HCT116 (cell line): ENCODE results near the gene CDR2L. TPM values are rescaled to one million over a fixed set of nuclear protein-coding genes. Genes with fewer than 3 reads are reported as not detected.

Source experiments
- ATAC-seq: fragments of 200-7000 bp; cut with Tn5 transposase; 2 replicates; pipeline ENCODE4 v1.9.1; 2020; ENCODE audit warnings: mild to moderate bottlenecking, moderate library complexity
- BruUV-seq: library from RNA; stranded (reverse); fragments of 400-500 nt; replicated peaks from 2 replicates; lab custom pipeline; 2021; lab: Mats Ljungman, UMichigan
- CTCF ChIA-PET: fragments of 300-600 bp; sonication (Branson Sonifier 250); formaldehyde crosslinking; loops from one replicate; lab custom pipeline; 2021; ENCODE audit warnings: antibody characterized with exemption; lab: Charles Lee
- POLR2A ChIA-PET: fragments of 300-600, 350-600 bp; sonication (Branson Sonifier 250); formaldehyde crosslinking; loops from one replicate; lab custom pipeline; 2021; ENCODE audit warnings: antibody characterized with exemption; lab: Charles Lee
- RAD21 ChIA-PET, 2 experiments: fragments of 300-600 bp; sonication (Branson Sonifier 250); formaldehyde crosslinking; loops; one replicate each; lab custom pipeline; 2023; ENCODE audit warnings: low total read pairs in 2 of 2; ENCODE audit not compliant: uncharacterized antibody in 2 of 2, unreplicated experiment in 2 of 2, low non-redundant PET in 1 of 2; lab: Charles Lee
- DNase-seq: peaks from one replicate; pipeline ENCODE4 v3.0.0-alpha.2; 2010; ENCODE audit warnings: low read depth, low spot score
- H2AFZ ChIP-seq: fragments of 200-600 bp; shearing (Covaris generic), sonication (generic); 2 replicates; pipeline ENCODE4 v1.6.1; 2017; ENCODE audit warnings: low read depth, mixed run types, mixed read lengths, antibody characterized with exemption, low read length; ENCODE audit not compliant: poor library complexity, severe bottlenecking
- H3K27ac ChIP-seq: 2 replicates; pipeline ENCODE4 v1.5.1; 2012; ENCODE audit warnings: low read depth, low read length
- H3K27me3 ChIP-seq: fragments of 200-600 bp; sonication (generic); 2 replicates; pipeline ENCODE4 v1.6.1; 2016; ENCODE audit warnings: mixed run types, low read length, mixed read lengths; ENCODE audit not compliant: insufficient read depth
- H3K36me3 ChIP-seq, 2 experiments: fragments of 200-500 bp in 1 of 2; fragments of 200-600 bp in 1 of 2; sonication (Bioruptor generic) in 1 of 2; sonication (generic) in 1 of 2; 2 replicates each; pipeline versions ENCODE4 v1.5.1 to v1.6.1; 2014 to 2016; ENCODE audit warnings: low read length in 2 of 2, inconsistent platforms in 1 of 2, mixed read lengths in 1 of 2, mixed run types in 1 of 2; ENCODE audit not compliant: insufficient read depth in 2 of 2, control insufficient read depth in 1 of 2
- H3K4me1 ChIP-seq, 2 experiments: fragments of 200-600 bp in 1 of 2; sonication (generic) in 1 of 2; 2 replicates each; pipeline versions ENCODE4 v1.5.1 to v1.6.1; 2012 to 2017; ENCODE audit warnings: low read length in 2 of 2, inconsistent platforms in 1 of 2, mild to moderate bottlenecking in 1 of 2, mixed read lengths in 1 of 2, mixed run types in 1 of 2, moderate library complexity in 1 of 2; ENCODE audit not compliant: insufficient read depth in 2 of 2, control insufficient read depth in 1 of 2
- H3K4me2 ChIP-seq: fragments of 200-600 bp; sonication (generic); 2 replicates; pipeline ENCODE4 v1.6.1; 2017; ENCODE audit warnings: mixed run types, low read length, mixed read lengths
- H3K4me3 ChIP-seq, 2 experiments: fragments of 200-600 bp in 1 of 2; sonication (generic) in 1 of 2; replicated peaks in 1 of 2; 2 replicates each; pipeline ENCODE4 v1.5.1; 2011 to 2016; ENCODE audit warnings: low read length in 2 of 2, control low read depth in 1 of 2, low read depth in 1 of 2, mild to moderate bottlenecking in 1 of 2, mixed read lengths in 1 of 2, mixed run types in 1 of 2
- H3K79me2 ChIP-seq: fragments of 200-600 bp; sonication (generic); 2 replicates; pipeline ENCODE4 v1.6.1; 2017; ENCODE audit warnings: mild to moderate bottlenecking, mixed run types, low read length, moderate library complexity, mixed read lengths; ENCODE audit not compliant: insufficient read depth
- H3K9ac ChIP-seq: fragments of 200-600 bp; sonication (generic); 2 replicates; pipeline ENCODE4 v1.6.1; 2016; ENCODE audit warnings: low read length, mixed read lengths
- H3K9me2 ChIP-seq: fragments of 200-600 bp; sonication (generic), shearing (Covaris generic); 2 replicates; pipeline ENCODE4 v1.6.1; 2017; ENCODE audit warnings: mixed run types, mild to moderate bottlenecking, moderate library complexity; ENCODE audit not compliant: insufficient read depth
- H3K9me3 ChIP-seq, 2 experiments: fragments of 200-500 bp in 1 of 2; fragments of 200-600 bp in 1 of 2; sonication (Bioruptor generic) in 1 of 2; sonication (generic) in 1 of 2; 2 replicates each; pipeline ENCODE4 v1.6.1; 2014 to 2017; ENCODE audit warnings: low read length in 2 of 2, mixed read lengths in 2 of 2, inconsistent platforms in 1 of 2, low read depth in 1 of 2, mild to moderate bottlenecking in 1 of 2, mixed run types in 1 of 2, moderate library complexity in 1 of 2; ENCODE audit not compliant: control insufficient read depth in 1 of 2, insufficient read depth in 1 of 2
- H4K20me1 ChIP-seq: fragments of 200-600 bp; sonication (generic), shearing (Covaris generic); 2 replicates; pipeline ENCODE4 v1.6.1; 2017; ENCODE audit warnings: mixed run types, mild to moderate bottlenecking, moderate library complexity; ENCODE audit not compliant: insufficient read depth
- CBX3 ChIP-seq: IDR thresholded peaks from 2 replicates; pipeline ENCODE4 v1.6.1; 2012; ENCODE audit warnings: low read depth
- CEBPB ChIP-seq: IDR thresholded peaks from 2 replicates; pipeline ENCODE4 v1.6.1; 2012; ENCODE audit warnings: low read depth
- EGR1 ChIP-seq: IDR thresholded peaks from 2 replicates; pipeline ENCODE4 v1.6.1; 2012; ENCODE audit warnings: low read depth
- ELF1 ChIP-seq: IDR thresholded peaks from 2 replicates; pipeline ENCODE4 v1.6.1; 2012; ENCODE audit warnings: low read depth, borderline replicate concordance
- EZH2 ChIP-seq: fragments of 200-600 bp; sonication (generic); IDR thresholded peaks from 2 replicates; pipeline ENCODE4 v1.6.1; 2017; ENCODE audit warnings: antibody characterized with exemption, mixed run types
- EZH2phosphoT487 ChIP-seq: fragments of 200-600 bp; IDR thresholded peaks from 2 replicates; pipeline ENCODE4 v1.6.1; 2018; ENCODE audit warnings: antibody characterized with exemption, borderline replicate concordance
- FOSL1 ChIP-seq: IDR thresholded peaks from 2 replicates; pipeline ENCODE4 v1.6.1; 2012; ENCODE audit warnings: low read depth
- JUND ChIP-seq: IDR thresholded peaks from 2 replicates; pipeline ENCODE4 v1.6.1; 2012
- POLR2A ChIP-seq: IDR thresholded peaks from 2 replicates; pipeline ENCODE4 v1.7.0; 2011; ENCODE audit warnings: borderline replicate concordance; ENCODE audit not compliant: insufficient read depth, insufficient read length; ENCODE audit errors: extremely low read depth
- POLR2AphosphoS5 ChIP-seq: IDR thresholded peaks from 2 replicates; pipeline ENCODE4 v1.6.1; 2011; ENCODE audit warnings: mild to moderate bottlenecking, low read depth, low read length, moderate library complexity
- RAD21 ChIP-seq: IDR thresholded peaks from 2 replicates; pipeline ENCODE4 v1.6.1; 2012; ENCODE audit warnings: low read depth, mild to moderate bottlenecking
- SIN3A ChIP-seq: IDR thresholded peaks from 2 replicates; pipeline ENCODE4 v1.6.1; 2012; ENCODE audit warnings: low read depth
- SRF ChIP-seq: IDR thresholded peaks from 2 replicates; pipeline ENCODE4 v1.6.1; 2012; ENCODE audit warnings: low read depth
- YY1 ChIP-seq: IDR thresholded peaks from 2 replicates; pipeline ENCODE4 v1.6.1; 2011; ENCODE audit warnings: low read length, low read depth, moderate library complexity, mild to moderate bottlenecking; ENCODE audit not compliant: insufficient replicate concordance; ENCODE audit errors: extremely low read depth
- ZFX ChIP-seq: fragments of 450-650 bp; IDR thresholded peaks from 2 replicates; pipeline ENCODE4 v1.6.1; 2017
- ZNF274 ChIP-seq: fragments of 200-500 bp; sonication (Bioruptor generic); IDR thresholded peaks from 2 replicates; pipeline ENCODE4 v1.6.1; 2014; ENCODE audit warnings: mild to moderate bottlenecking, low read depth, low read length, inconsistent platforms
- intact Hi-C: fragments of 100-400 bp; cut with micrococcal nuclease; formaldehyde crosslinking; loops from 2 replicates; pipeline ENCODE4 v1.10.0; 2022
- total RNA-seq: library from RNA; stranded (reverse); gene quantifications from one replicate; pipeline ENCODE4 v1.2.1, GENCODE V29; 2021; ENCODE audit not compliant: unreplicated experiment
- TF ChIP-seq, protein P1 (sequence below), 3 experiments: fragments of 200-600 bp in 1 of 3; sonication (generic) in 1 of 3; IDR thresholded peaks in 2 of 3; conservative IDR thresholded peaks in 1 of 3; 2 replicates each; pipeline ENCODE4 v1.5.1; 2012 to 2017; ENCODE audit warnings: low read depth in 2 of 3, low read length in 2 of 3, antibody characterized with exemption in 1 of 3, borderline replicate concordance in 1 of 3, control low read depth in 1 of 3, mild to moderate bottlenecking in 1 of 3, mixed read lengths in 1 of 3, mixed run types in 1 of 3, moderate library complexity in 1 of 3; ENCODE audit not compliant: insufficient read depth in 1 of 3
- TF ChIP-seq, protein P2 (sequence below): IDR thresholded peaks from 2 replicates; pipeline ENCODE4 v1.6.1; 2012
- TF ChIP-seq, protein P3 (sequence below): IDR thresholded peaks from 2 replicates; pipeline ENCODE4 v1.6.1; 2012; ENCODE audit warnings: low read depth

CDR2L gene
- total RNA-seq, 1 experiment from 2014 or later = 26.5 TPM

DNA sequence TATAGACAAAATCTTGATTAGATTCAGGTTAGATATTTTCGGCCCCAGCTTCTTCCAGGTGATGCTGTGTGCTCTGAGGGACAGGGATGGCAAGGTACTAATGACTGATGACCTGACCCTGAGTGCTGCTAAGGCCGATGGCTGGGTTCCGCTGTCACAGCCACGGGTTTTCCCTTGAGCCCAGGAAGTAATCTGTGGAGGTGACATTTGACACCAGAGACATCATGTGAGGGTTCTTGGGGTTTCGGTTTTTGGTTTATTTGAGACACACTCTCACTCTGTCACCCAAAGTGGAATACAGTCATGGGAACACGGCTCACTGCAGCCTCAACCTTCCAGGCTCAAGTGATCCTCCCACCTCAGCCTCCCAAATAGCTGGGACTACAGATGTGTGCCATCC, 41.9 kb upstream of the CDR2L start:
- BruUV-seq = no TSS peak
- ChIA-PET RAD21 (no interaction called here), POLR2A (interaction anchor here (0.8 kb wide), 1 partner anchor 72 kb away, joined by 3 read pairs; the partner anchor contains the start of gene FDXR), CTCF (interaction anchor here (0.7 to 1.7 kb wide), 4 partner anchors 13 to 73 kb away, joined by 3 to 4 read pairs (median 4); no protein-coding TSS in a partner anchor)
- H4K20me1 ChIP-seq = no peaks in the 10 kb centered on the region
- intact Hi-C loops = no loop called here
- H3K4me3 ChIP-seq = no peak overlapping the region
- no peaks in the 10 kb centered on the region for H3K9me2 ChIP-seq
- TF ChIP-seq RAD21 (no peak), EZH2 (no peak), ZFX (no peak), SRF (no peak), EZH2phosphoT487 (no peak), CBX3 (no peak), CEBPB (no peak), YY1 (no peak), JUND (no peak), SIN3A (no peak), FOSL1 (no peak), EGR1 (no peak), POLR2AphosphoS5 (no peak), ELF1 (no peak), ZNF274 (no peak), POLR2A (no peak)
- TF ChIP-seq, protein P1, sequence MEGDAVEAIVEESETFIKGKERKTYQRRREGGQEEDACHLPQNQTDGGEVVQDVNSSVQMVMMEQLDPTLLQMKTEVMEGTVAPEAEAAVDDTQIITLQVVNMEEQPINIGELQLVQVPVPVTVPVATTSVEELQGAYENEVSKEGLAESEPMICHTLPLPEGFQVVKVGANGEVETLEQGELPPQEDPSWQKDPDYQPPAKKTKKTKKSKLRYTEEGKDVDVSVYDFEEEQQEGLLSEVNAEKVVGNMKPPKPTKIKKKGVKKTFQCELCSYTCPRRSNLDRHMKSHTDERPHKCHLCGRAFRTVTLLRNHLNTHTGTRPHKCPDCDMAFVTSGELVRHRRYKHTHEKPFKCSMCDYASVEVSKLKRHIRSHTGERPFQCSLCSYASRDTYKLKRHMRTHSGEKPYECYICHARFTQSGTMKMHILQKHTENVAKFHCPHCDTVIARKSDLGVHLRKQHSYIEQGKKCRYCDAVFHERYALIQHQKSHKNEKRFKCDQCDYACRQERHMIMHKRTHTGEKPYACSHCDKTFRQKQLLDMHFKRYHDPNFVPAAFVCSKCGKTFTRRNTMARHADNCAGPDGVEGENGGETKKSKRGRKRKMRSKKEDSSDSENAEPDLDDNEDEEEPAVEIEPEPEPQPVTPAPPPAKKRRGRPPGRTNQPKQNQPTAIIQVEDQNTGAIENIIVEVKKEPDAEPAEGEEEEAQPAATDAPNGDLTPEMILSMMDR (IDR thresholded peaks at IDR 0.05 in 2 of 3, conservative IDR thresholded peaks at IDR 0.05 in 1 of 3; ENCODE audit: borderline replicate concordance in 1 of 3, insufficient read depth in 1 of 3, low read depth in 2 of 3, low read length in 2 of 3) = no peak
- TF ChIP-seq, protein P2, sequence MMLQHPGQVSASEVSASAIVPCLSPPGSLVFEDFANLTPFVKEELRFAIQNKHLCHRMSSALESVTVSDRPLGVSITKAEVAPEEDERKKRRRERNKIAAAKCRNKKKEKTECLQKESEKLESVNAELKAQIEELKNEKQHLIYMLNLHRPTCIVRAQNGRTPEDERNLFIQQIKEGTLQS = no peak
- TF ChIP-seq, protein P3, sequence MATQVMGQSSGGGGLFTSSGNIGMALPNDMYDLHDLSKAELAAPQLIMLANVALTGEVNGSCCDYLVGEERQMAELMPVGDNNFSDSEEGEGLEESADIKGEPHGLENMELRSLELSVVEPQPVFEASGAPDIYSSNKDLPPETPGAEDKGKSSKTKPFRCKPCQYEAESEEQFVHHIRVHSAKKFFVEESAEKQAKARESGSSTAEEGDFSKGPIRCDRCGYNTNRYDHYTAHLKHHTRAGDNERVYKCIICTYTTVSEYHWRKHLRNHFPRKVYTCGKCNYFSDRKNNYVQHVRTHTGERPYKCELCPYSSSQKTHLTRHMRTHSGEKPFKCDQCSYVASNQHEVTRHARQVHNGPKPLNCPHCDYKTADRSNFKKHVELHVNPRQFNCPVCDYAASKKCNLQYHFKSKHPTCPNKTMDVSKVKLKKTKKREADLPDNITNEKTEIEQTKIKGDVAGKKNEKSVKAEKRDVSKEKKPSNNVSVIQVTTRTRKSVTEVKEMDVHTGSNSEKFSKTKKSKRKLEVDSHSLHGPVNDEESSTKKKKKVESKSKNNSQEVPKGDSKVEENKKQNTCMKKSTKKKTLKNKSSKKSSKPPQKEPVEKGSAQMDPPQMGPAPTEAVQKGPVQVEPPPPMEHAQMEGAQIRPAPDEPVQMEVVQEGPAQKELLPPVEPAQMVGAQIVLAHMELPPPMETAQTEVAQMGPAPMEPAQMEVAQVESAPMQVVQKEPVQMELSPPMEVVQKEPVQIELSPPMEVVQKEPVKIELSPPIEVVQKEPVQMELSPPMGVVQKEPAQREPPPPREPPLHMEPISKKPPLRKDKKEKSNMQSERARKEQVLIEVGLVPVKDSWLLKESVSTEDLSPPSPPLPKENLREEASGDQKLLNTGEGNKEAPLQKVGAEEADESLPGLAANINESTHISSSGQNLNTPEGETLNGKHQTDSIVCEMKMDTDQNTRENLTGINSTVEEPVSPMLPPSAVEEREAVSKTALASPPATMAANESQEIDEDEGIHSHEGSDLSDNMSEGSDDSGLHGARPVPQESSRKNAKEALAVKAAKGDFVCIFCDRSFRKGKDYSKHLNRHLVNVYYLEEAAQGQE = no peak
- no peak overlapping the region for H2AFZ ChIP-seq
- peaks cover 12 to 24% of the 10 kb centered on the region in 2 experiments for H3K4me1 ChIP-seq
- no peaks in the 10 kb centered on the region for H3K27me3 ChIP-seq
- no peaks in the 10 kb centered on the region for H3K9me3 ChIP-seq
- H3K79me2 ChIP-seq = no peaks in the 10 kb centered on the region
- no peaks in the 10 kb centered on the region for H3K36me3 ChIP-seq
- ATAC-seq = no peak
- H3K9ac ChIP-seq = no peak overlapping the region
- no peak overlapping the region for H3K27ac ChIP-seq
- no peak overlapping the region for H3K4me2 ChIP-seq
- DNase-seq = no peak
